Measurements from ENCODE around the gene NPHP4. TPM values are rescaled to one million over a fixed set of nuclear protein-coding genes. Genes with fewer than 3 reads are reported as not detected.
A peak's percentile ranks its signal among the peaks of the same experiment; 100 is the strongest.

The NPHP4 gene
- total RNA-seq, 1 donor from 2014 or later: 21.0 TPM

DNA sequence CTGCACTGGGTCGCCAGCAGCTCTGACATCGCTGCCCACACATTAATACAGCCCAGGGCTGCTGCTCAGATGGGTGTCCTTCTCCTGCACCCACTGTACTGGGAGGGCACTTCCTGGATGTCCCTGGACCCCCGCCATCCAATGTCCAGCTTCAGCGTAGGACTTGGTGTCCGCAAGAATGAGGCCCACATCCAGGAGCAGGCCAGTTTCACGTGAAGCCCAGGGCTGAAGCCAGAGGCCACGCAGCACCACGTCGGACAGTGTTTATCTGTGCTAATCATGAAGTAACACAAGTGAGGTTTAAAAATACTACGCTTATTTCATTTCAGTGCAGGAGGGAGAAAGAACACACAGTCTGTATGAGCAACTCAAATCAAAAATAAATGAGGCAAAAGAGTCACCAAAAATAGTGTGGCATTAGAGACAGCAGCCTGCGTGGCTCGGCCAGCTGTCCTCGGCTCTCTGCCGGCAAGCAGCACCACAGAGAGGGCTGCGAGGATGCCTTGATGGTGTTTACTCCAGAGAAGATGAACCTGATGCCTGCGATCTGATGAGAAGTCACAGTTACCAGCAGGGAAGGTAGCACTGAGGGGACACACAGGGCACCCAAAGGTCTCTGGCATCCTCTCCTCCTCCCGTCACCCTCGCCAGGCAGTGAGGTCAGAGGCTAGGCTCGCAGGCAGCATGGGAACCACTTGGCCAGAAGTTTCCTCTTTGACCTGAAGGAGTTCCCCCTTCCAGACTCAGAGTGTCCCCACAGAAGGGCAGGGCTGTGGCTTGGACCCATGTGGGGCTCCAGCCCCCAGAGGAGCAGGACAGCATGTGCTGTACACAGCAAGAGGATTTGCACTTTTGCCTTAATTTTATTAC lies 22.1 kb upstream of the NPHP4 start:
- peaks cover 4% of the 10 kb centered on the region for H3K4me1 Mint-ChIP-seq
- H3K27me3 Mint-ChIP-seq: no peaks in the 10 kb centered on the region
- intact Hi-C loops (cut with micrococcal nuclease): no loop called here
- H3K36me3 Mint-ChIP-seq (ENCODE audit: low read depth): peaks cover 35% of the 10 kb centered on the region
- no peak overlapping the region for H3K4me3 Mint-ChIP-seq
- no peak for DNase-seq
- no peak overlapping the region for H3K27ac Mint-ChIP-seq
- no peaks in the 10 kb centered on the region for H3K9me3 Mint-ChIP-seq

DNA sequence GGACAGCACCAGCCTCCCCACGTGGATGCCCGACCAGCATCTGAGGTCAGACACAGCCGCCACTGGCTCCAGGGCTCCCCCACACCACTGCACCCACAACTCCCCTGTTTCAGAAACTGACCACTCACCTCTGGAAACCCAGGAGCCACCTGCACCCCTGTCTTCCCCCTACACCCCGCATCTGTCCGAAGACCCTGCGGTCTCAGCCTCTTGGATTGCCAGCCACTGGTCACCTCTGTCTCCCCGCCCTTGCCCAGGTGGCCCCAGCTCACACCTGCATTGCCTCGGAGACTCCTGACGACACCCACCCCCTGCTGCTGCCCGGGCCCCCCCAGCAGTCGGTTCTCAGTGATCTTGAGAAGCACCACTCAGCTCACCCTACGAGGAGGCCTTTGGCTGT lies 21.3 kb upstream of the NPHP4 start:
- intact Hi-C loops (cut with micrococcal nuclease): no loop called here

DNA sequence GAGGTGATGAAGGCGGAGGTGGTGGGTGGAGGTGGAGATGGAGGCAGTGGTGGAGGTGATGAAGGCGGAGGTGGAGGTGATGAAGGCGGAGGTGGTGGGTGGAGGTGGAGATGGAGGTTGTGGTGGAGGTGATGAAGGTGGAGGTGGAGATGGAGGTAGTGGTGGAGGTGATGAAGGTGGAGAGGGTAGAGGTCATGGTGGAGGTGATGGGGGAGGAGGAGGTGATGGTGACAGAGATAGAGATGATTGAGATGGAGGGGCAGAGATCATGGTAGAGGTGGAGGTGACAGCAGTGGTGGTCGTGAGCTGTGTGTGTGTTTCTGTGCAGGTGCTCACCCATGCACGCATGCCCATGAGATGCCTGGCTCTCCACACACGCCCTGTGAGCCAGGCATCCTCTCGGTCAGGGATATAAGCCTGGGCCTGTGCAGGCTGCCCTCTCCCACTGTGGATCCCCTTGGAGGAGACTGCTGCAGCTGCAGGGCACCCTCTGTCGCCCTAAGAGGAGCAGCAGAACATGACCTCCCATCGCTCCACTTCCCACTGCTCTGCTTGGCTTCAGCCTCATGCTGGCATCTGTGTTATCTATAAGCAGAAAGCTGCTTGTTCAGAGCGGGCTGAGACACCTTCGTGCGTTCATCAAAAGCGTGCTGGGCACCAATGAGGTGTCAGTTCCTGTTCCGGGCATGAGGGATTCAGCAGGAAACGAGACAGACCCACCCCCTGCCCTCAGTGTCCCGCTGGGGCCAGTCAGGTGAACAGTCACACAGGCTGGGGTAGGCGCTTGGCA lies 20.5 kb upstream of the NPHP4 start:
- no peak overlapping the region for H3K4me3 Mint-ChIP-seq
- H3K9me3 Mint-ChIP-seq: no peaks in the 10 kb centered on the region
- H3K36me3 Mint-ChIP-seq (ENCODE audit: low read depth): peaks cover 33% of the 10 kb centered on the region
- H3K27me3 Mint-ChIP-seq: no peaks in the 10 kb centered on the region
- peaks cover 4% of the 10 kb centered on the region for H3K4me1 Mint-ChIP-seq
- intact Hi-C loops (cut with micrococcal nuclease): no loop called here
- H3K27ac Mint-ChIP-seq: peak overlapping the region; percentile 20
- no peak for DNase-seq

More for the DNA sequence above, 21.3 kb upstream of the NPHP4 start:
- H3K27me3 Mint-ChIP-seq: no peaks in the 10 kb centered on the region
- peaks cover 34% of the 10 kb centered on the region for H3K36me3 Mint-ChIP-seq (ENCODE audit: low read depth)
- H3K4me1 Mint-ChIP-seq: peaks cover 4% of the 10 kb centered on the region
- H3K27ac Mint-ChIP-seq: no peak overlapping the region
- no peaks in the 10 kb centered on the region for H3K9me3 Mint-ChIP-seq
- H3K4me3 Mint-ChIP-seq: no peak overlapping the region
- DNase-seq: no peak

DNA sequence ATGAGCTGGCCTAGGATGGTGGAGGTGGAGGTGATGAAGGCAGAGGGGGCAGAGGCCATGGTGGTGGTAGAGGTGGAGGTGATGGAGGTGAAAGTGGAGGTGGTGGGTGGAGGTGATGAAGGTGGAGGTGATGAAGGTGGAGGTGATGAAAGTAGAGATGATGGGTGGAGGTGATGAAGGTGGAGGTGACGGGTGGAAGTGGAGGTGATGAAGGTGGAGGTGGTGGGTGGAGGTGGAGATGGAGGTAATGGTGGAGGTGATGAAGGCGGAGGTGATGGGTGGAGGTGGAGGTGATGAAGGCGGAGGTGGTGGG lies 19.7 kb upstream of the NPHP4 start:
- H3K27me3 Mint-ChIP-seq: no peaks in the 10 kb centered on the region
- H3K4me3 Mint-ChIP-seq: no peak overlapping the region
- intact Hi-C loops (cut with micrococcal nuclease): no loop called here
- DNase-seq: no peak
- peaks cover 6% of the 10 kb centered on the region for H3K4me1 Mint-ChIP-seq
- no peak overlapping the region for H3K27ac Mint-ChIP-seq
- no peaks in the 10 kb centered on the region for H3K9me3 Mint-ChIP-seq
- peaks cover 32% of the 10 kb centered on the region for H3K36me3 Mint-ChIP-seq (ENCODE audit: low read depth)

DNA sequence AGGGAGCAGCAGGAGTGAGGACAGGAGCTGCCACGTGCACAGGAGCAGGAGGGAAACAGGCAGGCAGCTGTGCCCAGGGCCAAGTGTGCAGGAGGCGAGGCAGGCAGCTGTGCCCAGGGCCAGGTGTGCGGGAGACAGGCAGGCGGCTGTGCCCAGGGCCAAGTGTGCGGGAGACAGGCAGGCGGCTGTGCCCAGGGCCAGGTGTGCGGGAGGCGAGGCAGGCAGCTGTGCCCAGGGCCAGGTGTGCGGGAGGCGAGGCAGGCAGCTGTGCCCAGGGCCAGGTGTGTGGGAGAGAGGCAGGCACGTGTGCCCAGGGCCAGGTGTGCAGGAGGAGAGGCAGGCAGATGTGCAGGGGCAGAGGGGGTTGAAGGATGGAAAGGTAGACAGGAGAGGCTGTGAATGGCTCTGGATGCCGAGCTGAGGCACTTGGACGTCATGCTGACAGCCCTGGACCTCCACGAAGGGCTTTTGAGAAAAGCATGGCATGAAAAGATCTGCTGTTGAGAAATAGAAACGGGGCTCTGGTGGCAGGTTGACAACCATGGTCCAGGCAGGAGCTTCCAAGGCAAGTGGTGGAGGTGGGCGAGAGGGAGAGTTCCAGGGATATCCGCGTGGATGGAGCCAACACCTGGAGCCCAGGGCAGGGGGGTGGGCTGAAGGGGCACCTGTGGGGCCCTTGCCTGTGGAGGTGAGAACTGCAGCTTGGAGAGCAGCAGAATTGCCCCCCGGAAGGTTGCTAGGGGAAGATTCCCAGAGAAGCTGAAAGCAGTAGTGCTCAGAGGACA lies 19.1 kb upstream of the NPHP4 start:
- DNase-seq: no peak
- Mint-ChIP-seq H3K4me3 (no peak overlapping the region), H3K36me3 (ENCODE audit: low read depth) (peaks cover 31% of the 10 kb centered on the region), H3K4me1 (peaks cover 6% of the 10 kb centered on the region), H3K27ac (peak overlapping the region; percentile 64), H3K27me3 (no peaks in the 10 kb centered on the region), H3K9me3 (no peaks in the 10 kb centered on the region)
- intact Hi-C loops (cut with micrococcal nuclease): no loop called here

DNA sequence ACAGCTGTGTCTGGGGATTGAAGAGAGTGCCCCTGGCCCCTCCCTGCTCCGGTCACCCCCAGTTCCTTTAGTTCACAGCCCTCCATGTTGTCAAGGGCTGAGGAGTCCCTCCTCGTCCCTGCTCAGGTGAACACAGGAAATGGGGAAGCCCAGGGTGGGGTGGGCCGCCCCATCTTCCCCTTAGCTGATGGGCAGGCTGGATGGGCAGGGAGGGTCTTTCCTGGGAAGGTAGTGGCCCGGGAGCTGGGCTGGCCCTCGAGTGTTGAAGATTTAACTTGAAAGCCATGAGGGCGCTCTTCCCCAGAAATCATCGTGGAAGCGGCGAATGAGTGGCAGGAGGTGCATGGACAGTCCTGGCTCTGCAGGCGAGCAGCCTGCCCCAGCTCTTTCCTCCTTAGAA lies 18.3 kb upstream of the NPHP4 start:
- intact Hi-C loops (cut with micrococcal nuclease): no loop called here

DNA sequence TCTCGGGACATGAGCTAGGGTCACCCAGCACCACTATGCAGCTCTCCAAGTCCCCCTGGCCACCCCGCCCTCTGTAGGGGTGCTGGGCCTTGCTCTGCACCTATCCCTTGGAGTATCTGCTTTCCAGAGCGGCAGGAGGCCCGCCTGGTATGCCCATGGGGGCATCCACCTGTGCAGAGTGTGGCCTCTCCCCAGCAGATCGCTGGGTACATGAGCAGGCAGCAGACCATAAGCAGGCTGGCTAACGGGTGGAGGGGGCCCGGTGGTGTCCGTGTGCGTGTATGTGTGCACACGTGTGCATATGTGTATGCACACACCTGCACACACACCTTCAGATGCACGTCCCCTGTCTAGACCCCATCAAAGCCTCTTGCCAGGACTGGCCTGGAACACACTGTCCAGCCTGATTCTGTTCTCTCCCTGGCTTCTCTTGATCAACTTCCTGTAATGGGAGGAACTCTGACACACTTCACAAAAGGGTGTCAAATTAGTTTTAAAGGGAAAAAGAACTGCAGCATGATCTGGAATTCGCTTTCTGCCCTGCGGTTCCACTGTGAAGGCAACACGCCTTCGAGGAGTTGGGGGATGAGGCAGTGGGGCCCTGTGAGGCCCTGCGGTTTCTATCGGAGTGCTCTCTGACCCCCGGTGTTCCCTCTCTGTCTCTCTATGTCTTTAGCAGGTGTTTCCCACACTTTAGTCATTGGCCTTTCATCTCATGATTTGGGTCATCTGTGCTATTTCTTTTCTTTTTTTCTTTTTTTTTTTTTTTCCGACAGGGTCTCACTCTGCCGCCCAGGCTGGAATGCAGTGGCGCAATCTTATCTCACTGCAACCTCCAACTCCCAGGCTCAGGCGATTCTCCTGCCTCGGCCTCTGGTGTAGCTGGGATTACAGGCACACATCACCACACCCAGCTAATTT lies 17.2 kb upstream of the NPHP4 start:
- no peak for DNase-seq
- Mint-ChIP-seq H3K4me1 (peaks cover 8% of the 10 kb centered on the region), H3K36me3 (ENCODE audit: low read depth) (peaks cover 22% of the 10 kb centered on the region), H3K27ac (no peak overlapping the region), H3K27me3 (no peaks in the 10 kb centered on the region), H3K9me3 (no peaks in the 10 kb centered on the region), H3K4me3 (no peak overlapping the region)
- intact Hi-C loops (cut with micrococcal nuclease): no loop called here

More for the DNA sequence above, 18.3 kb upstream of the NPHP4 start:
- no peak overlapping the region for H3K4me3 Mint-ChIP-seq
- H3K9me3 Mint-ChIP-seq: no peaks in the 10 kb centered on the region
- H3K36me3 Mint-ChIP-seq (ENCODE audit: low read depth): peaks cover 31% of the 10 kb centered on the region
- peaks cover 6% of the 10 kb centered on the region for H3K4me1 Mint-ChIP-seq
- no peaks in the 10 kb centered on the region for H3K27me3 Mint-ChIP-seq
- peak overlapping the region; percentile 64 for H3K27ac Mint-ChIP-seq
- no peak for DNase-seq

DNA sequence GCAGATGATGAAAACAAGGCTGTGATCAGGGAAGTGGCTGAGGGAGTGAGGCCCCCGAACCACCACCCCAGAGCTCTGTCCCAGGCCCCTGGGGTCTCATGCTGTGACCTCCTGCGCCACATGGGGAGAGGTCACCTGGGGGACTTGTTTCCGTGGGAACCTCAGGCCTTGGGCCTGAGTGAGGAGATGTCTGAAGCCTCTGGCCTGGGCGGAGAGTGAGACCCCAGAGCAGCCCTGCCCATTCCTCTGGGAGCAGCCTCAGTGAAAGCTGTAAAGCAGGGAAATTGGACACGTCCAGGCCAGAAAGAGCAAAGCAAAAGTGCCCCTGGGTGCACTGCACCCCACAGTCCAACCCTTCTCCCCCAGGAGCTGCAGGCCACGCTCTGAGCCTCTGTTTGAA lies 16.5 kb upstream of the NPHP4 start:
- intact Hi-C loops (cut with micrococcal nuclease): no loop called here
- Mint-ChIP-seq H3K4me1 (peaks cover 8% of the 10 kb centered on the region), H3K27me3 (no peaks in the 10 kb centered on the region), H3K9me3 (no peaks in the 10 kb centered on the region), H3K4me3 (no peak overlapping the region), H3K36me3 (ENCODE audit: low read depth) (peaks cover 17% of the 10 kb centered on the region), H3K27ac (no peak overlapping the region)
- no peak for DNase-seq

DNA sequence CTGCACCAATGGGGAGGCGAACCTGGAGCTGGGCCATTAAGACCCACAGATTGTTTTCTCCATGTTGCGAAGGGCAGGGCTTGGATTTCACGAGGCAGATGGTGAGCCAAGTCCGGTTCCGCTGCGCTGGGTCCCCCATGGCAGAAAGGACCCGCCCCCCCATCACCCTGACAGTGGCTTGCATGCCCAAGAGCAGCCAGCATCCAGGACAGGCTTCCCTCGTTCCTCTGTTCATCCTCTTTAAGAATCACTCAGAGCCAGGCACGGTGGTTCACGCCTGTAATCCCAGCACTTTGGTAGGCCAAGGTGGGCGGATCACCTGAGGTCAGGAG lies 15.8 kb upstream of the NPHP4 start:
- H3K9me3 Mint-ChIP-seq: no peaks in the 10 kb centered on the region
- intact Hi-C loops (cut with micrococcal nuclease): no loop called here
- no peak overlapping the region for H3K27ac Mint-ChIP-seq
- no peak overlapping the region for H3K4me3 Mint-ChIP-seq
- H3K36me3 Mint-ChIP-seq (ENCODE audit: low read depth): peaks cover 13% of the 10 kb centered on the region
- no peak for DNase-seq
- H3K4me1 Mint-ChIP-seq: peaks cover 8% of the 10 kb centered on the region
- H3K27me3 Mint-ChIP-seq: no peaks in the 10 kb centered on the region

DNA sequence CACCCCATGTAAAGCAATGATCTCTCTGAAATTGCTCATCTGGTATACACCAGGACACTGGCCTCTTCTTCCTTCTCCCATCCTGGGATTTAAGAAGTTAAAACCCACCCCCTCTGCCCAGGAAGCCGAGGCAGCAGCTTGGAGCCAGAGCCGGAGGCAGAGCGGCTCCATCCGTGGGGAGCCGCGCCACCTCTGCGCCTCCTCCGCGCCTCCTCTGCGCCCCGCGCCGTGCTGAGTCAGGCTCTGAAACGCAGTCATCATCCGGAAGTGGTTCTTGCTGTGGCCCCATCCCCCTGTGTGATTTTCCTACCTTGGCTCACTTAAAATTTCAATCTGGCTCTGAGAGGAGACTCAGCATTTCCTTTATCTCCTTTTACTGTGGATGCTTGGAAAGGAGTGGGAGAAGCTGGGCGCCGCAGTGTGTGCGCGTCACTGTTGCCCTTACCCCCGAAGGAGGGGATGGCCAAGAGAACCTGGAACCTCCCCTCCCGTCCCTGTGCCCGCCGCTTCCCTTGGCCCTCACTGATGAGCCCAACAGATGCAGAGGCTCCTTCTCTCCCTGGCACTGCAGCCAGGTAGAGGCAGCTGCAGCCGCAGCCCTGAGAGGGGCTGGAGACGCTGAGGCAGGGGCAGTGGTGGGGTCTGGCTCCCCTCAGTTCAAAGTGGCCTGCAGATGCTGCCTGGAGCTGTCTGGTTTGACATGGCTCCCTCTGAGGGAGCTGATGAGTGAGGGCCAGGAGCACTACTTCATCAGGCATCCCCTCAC lies 15.3 kb upstream of the NPHP4 start:
- intact Hi-C loops (cut with micrococcal nuclease): no loop called here
- Mint-ChIP-seq H3K9me3 (no peaks in the 10 kb centered on the region), H3K27me3 (no peaks in the 10 kb centered on the region), H3K27ac (no peak overlapping the region), H3K36me3 (ENCODE audit: low read depth) (peaks cover 11% of the 10 kb centered on the region), H3K4me1 (peaks cover 8% of the 10 kb centered on the region), H3K4me3 (no peak overlapping the region)
- DNase-seq: no peak

DNA sequence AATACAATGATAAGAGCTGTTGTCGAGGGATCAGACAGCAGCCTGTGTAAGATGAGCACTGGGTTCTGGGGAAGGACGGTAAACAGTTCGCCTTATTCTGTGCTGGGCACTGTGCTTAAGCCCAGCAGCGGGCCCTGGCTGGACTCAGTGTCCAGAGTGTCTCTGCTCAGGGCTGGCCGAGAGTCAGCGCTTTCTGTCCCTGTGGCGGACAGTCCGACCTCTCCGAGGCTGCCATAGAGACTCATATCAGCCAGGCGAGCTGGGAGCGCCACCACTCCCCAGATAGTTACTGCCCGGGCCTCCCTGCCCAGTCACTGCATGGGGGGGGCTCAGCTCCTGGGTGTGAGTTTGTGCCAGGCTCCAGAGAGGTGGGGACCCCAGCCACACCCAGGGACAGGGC lies 14.7 kb upstream of the NPHP4 start:
- H3K36me3 Mint-ChIP-seq (ENCODE audit: low read depth): peaks cover 10% of the 10 kb centered on the region
- intact Hi-C loops (cut with micrococcal nuclease): no loop called here
- H3K4me3 Mint-ChIP-seq: no peak overlapping the region
- DNase-seq: no peak
- H3K9me3 Mint-ChIP-seq: no peaks in the 10 kb centered on the region
- no peaks in the 10 kb centered on the region for H3K27me3 Mint-ChIP-seq
- peaks cover 8% of the 10 kb centered on the region for H3K4me1 Mint-ChIP-seq
- no peak overlapping the region for H3K27ac Mint-ChIP-seq

DNA sequence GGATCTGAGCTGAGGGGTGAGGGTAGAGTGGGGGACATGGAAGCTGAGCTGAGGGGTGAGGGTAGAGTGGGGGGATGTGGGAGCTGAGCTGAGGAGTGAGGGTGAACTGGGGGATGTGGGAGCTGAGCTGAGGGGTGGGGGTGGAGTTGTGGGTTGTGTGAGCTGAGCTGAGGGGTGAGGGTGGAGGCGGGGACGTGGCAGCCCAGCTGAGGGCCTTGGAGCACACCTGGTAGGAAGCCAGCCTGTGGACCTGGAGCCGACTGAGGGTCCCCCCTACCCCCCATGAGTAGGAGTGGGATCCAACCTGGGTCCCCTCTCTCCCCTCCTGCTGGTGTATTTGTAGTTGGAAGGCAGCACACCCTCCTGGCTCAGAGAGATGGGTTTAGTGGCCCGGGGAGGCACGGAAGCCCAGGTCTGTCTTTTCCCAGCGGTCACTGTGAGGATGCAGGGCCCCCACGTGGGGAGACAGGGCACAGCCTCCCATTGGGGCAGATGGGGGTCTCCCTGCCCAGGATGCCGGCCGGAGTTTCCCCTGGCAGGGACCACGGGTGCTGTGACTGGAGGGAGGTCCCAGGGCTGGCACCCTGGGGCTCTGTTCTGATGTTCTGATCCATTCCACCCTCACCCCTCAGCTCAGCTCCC lies 13.2 kb upstream of the NPHP4 start:
- DNase-seq: no peak
- peaks cover 6% of the 10 kb centered on the region for H3K4me1 Mint-ChIP-seq
- no peak overlapping the region for H3K4me3 Mint-ChIP-seq
- no peak overlapping the region for H3K27ac Mint-ChIP-seq
- intact Hi-C loops (cut with micrococcal nuclease): no loop called here
- H3K9me3 Mint-ChIP-seq: no peaks in the 10 kb centered on the region
- no peaks in the 10 kb centered on the region for H3K27me3 Mint-ChIP-seq
- H3K36me3 Mint-ChIP-seq (ENCODE audit: low read depth): peaks cover 4% of the 10 kb centered on the region
